HepG2 (cell line): ENCODE data around the gene ZSWIM7. TPM values are rescaled to one million over a fixed set of nuclear protein-coding genes. Genes with fewer than 3 reads are reported as not detected.

Experiments used
- ATAC-seq: fragments of 200-7000 bp; cut with Tn5 transposase; 3 replicates; pipeline ENCODE4 v1.9.1; 2020; ENCODE audit warnings: mild to moderate bottlenecking, moderate library complexity
- BruUV-seq: library from RNA; stranded (reverse); fragments of 400-500 nt; replicated peaks from 2 replicates; lab custom pipeline; 2021; lab: Mats Ljungman, UMichigan
- CTCF ChIA-PET: fragments of 300-600 bp; formaldehyde crosslinking; extraction: SDS; loops from one replicate; lab custom pipeline; 2021; ENCODE audit warnings: low total read pairs, inconsistent platforms, low intra/inter-chr PET ratio; lab: Yijun Ruan, JAX
- POLR2A ChIA-PET: fragments of 350-600 bp; sonication (Branson Sonifier 250); formaldehyde crosslinking; loops from one replicate; lab custom pipeline; 2020; ENCODE audit warnings: antibody characterized with exemption, inconsistent platforms; lab: Yijun Ruan, JAX
- DNase-seq: peaks from one replicate; pipeline ENCODE4 v3.0.0-alpha.2; 2015; ENCODE audit warnings: low spot score
- FAIRE-seq: peaks from 3 replicates; lab custom pipeline; 2011; peaks lifted over from hg19 to GRCh38; lab: Jason Lieb, UNC
- H2AFZ ChIP-seq: one replicate; pipeline ENCODE4 v1.6.1; 2011; ENCODE audit warnings: low read length, inconsistent platforms
- H3K27ac ChIP-seq: fragments of 300-600 bp; 3 replicates; pipeline ENCODE4 v1.8.0; 2011; ENCODE audit warnings: mixed run types, mild to moderate bottlenecking, mixed read lengths, low read length, inconsistent platforms; ENCODE audit not compliant: insufficient read depth; ENCODE audit errors: extremely low read length
- H3K27me3 ChIP-seq, 2 experiments: fragments of 200-600 bp in 1 of 2; 2 replicates in 1 of 2; 3 replicates in 1 of 2; pipeline versions ENCODE4 v1.6.0 to v1.8.0; 2011; ENCODE audit warnings: low read length in 2 of 2, mild to moderate bottlenecking in 2 of 2, moderate library complexity in 2 of 2, inconsistent platforms in 1 of 2; ENCODE audit not compliant: insufficient read depth in 2 of 2, control insufficient read depth in 1 of 2
- H3K36me3 ChIP-seq, 2 experiments: fragments of 200-600 bp in 1 of 2; replicated peaks in 1 of 2; 2 replicates in 1 of 2; 3 replicates in 1 of 2; pipeline versions ENCODE4 v1.5.1 to v1.8.0; 2011; ENCODE audit warnings: low read length in 2 of 2, inconsistent platforms in 1 of 2; ENCODE audit not compliant: insufficient read depth in 2 of 2, control insufficient read depth in 1 of 2
- H3K4me1 ChIP-seq: 2 replicates; pipeline ENCODE4 v1.5.1; 2012; ENCODE audit warnings: low read length, inconsistent platforms; ENCODE audit not compliant: insufficient read depth
- H3K4me2 ChIP-seq: 2 replicates; pipeline ENCODE4 v1.6.0; 2011; ENCODE audit warnings: low read depth, low read length, inconsistent platforms
- H3K4me3 ChIP-seq, 3 experiments: fragments of 200-600 bp in 1 of 3; sonication (generic), shearing (Covaris generic) in 1 of 3; replicated peaks in 1 of 3; 2 replicates each; pipeline ENCODE4 v1.5.1; 2011 to 2016; ENCODE audit warnings: low read length in 3 of 3, inconsistent platforms in 2 of 3, low read depth in 2 of 3, mild to moderate bottlenecking in 2 of 3, control low read depth in 1 of 3, mixed read lengths in 1 of 3; ENCODE audit not compliant: insufficient read depth in 1 of 3
- H3K79me2 ChIP-seq: one replicate; pipeline ENCODE4 v1.6.1; 2011; ENCODE audit warnings: low read length, inconsistent platforms; ENCODE audit not compliant: insufficient read depth
- H3K9ac ChIP-seq: 2 replicates; pipeline ENCODE4 v1.6.0; 2011; ENCODE audit warnings: mild to moderate bottlenecking, low read depth, low read length, inconsistent platforms; ENCODE audit not compliant: insufficient read depth
- H3K9me3 ChIP-seq: 2 replicates; pipeline ENCODE4 v1.5.1; 2012; ENCODE audit warnings: mild to moderate bottlenecking, low read length
- H4K20me1 ChIP-seq: 2 replicates; pipeline ENCODE4 v1.6.0; 2011; ENCODE audit warnings: inconsistent platforms, mild to moderate bottlenecking, low read length, moderate library complexity; ENCODE audit not compliant: insufficient read depth
- THAP7 ChIP-seq: sonication (generic); formaldehyde crosslinking; IDR thresholded peaks from 2 replicates; pipeline ENCODE4 v1.8.1; 2023; ENCODE audit warnings: mild to moderate bottlenecking, missing genetic modification reagents
- WGBS: methylation state at CpG from one replicate; pipeline ENCODE4 v1.1.6; 2017; ENCODE audit warnings: low lambda C conversion rate; 5-methylcytosine and 5-hydroxymethylcytosine counted together
- in situ Hi-C: cut with HindIII; loops from 2 replicates; pipeline ENCODE4 v1.10.0; 2017; ENCODE audit warnings: low pct_unique_long_range_greater_than_20kb; ENCODE audit not compliant: extremely low pct_ligation_motif_present
- intact Hi-C: fragments of 100-400 bp; cut with micrococcal nuclease; formaldehyde crosslinking; loops from one replicate; pipeline ENCODE4 v1.10.0; 2022; ENCODE audit not compliant: unreplicated experiment
- polyA plus RNA-seq, 8 experiments: library from polyadenylated mRNA; depleted of rRNA in 3 of 8; stranded (reverse) in 7 of 8; unstranded in 1 of 8; fragments of >200 nt; fragmentation: Illumina TruSeq in 4 of 8; extraction: Trizol in 4 of 8; gene quantifications; 2 replicates each; pipeline versions ENCODE4 v1.2.1 to v1.2.3, GENCODE V29; 2011 to 2016; ENCODE audit warnings: low read depth in 4 of 8, missing spikeins in 1 of 8, mixed read lengths in 1 of 8; ENCODE audit not compliant: insufficient read depth in 1 of 8
- total RNA-seq, 5 experiments: library from RNA; depleted of rRNA; stranded (reverse); fragments of >200 nt; fragmentation: Illumina TruSeq; extraction: Trizol; gene quantifications; 2 replicates each; pipeline ENCODE4 v1.2.3, GENCODE V29; 2016; ENCODE audit warnings: low read depth in 1 of 5
- TF ChIP-seq, protein P1 (sequence below): sonication (generic); formaldehyde crosslinking; IDR thresholded peaks from 2 replicates; pipeline ENCODE4 v1.5.1; 2020; ENCODE audit warnings: mild to moderate bottlenecking, missing genetic modification reagents, moderate library complexity

Gene ZSWIM7
- total and polyA plus RNA-seq, 2 of the 13 experiments (the other 11 are each of a cell fraction or from before 2014, with no cell fraction given) = 13.1 to 28.1 TPM

- CTCF ChIA-PET = no interaction called here
Observed at GRCh38 chr17:15963670-15964110, 35.8 kb downstream of the ZSWIM7 start.

More at GRCh38 chr17:15963670-15964110, 35.8 kb downstream of the ZSWIM7 start:
- H3K9ac ChIP-seq = no peak overlapping the region
- no peak for TF ChIP-seq THAP7 (CRISPR knock-in tag)
- TF ChIP-seq, protein P1, sequence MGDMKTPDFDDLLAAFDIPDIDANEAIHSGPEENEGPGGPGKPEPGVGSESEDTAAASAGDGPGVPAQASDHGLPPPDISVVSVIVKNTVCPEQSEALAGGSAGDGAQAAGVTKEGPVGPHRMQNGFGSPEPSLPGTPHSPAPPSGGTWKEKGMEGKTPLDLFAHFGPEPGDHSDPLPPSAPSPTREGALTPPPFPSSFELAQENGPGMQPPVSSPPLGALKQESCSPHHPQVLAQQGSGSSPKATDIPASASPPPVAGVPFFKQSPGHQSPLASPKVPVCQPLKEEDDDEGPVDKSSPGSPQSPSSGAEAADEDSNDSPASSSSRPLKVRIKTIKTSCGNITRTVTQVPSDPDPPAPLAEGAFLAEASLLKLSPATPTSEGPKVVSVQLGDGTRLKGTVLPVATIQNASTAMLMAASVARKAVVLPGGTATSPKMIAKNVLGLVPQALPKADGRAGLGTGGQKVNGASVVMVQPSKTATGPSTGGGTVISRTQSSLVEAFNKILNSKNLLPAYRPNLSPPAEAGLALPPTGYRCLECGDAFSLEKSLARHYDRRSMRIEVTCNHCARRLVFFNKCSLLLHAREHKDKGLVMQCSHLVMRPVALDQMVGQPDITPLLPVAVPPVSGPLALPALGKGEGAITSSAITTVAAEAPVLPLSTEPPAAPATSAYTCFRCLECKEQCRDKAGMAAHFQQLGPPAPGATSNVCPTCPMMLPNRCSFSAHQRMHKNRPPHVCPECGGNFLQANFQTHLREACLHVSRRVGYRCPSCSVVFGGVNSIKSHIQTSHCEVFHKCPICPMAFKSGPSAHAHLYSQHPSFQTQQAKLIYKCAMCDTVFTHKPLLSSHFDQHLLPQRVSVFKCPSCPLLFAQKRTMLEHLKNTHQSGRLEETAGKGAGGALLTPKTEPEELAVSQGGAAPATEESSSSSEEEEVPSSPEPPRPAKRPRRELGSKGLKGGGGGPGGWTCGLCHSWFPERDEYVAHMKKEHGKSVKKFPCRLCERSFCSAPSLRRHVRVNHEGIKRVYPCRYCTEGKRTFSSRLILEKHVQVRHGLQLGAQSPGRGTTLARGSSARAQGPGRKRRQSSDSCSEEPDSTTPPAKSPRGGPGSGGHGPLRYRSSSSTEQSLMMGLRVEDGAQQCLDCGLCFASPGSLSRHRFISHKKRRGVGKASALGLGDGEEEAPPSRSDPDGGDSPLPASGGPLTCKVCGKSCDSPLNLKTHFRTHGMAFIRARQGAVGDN (CRISPR knock-in tag) = peak; percentile 35; the same call in 1 of the 2 replicates
- TF ChIP-seq, all 625 proteins: peak for 1
- no peaks in the 10 kb centered on the region; a peak in 1 of 5 replicates for H3K36me3 ChIP-seq
- WGBS = 93% methylated on average over 1 of the region's 4 CpGs
- no peak overlapping the region for H3K27ac ChIP-seq
- H3K9me3 ChIP-seq = no peaks in the 10 kb centered on the region
- FAIRE-seq = no peak
- no TSS peak for BruUV-seq
- POLR2A ChIA-PET = no interaction called here
- peaks cover 61% of the 10 kb centered on the region for H3K4me1 ChIP-seq
- DNase-seq = no peak
- no peaks in the 10 kb centered on the region for H4K20me1 ChIP-seq
- peaks cover 19% of the 10 kb centered on the region for H3K79me2 ChIP-seq
- no peaks in the 10 kb centered on the region for H3K27me3 ChIP-seq
- ATAC-seq = no peak
- intact Hi-C loops (no loop called here), in situ Hi-C loops (no loop called here)
- H3K4me3 ChIP-seq = no peak overlapping the region
- H3K4me2 ChIP-seq = no peak overlapping the region
- no peak overlapping the region for H2AFZ ChIP-seq
